Ishikawa (cell line): ENCODE measurements around the gene IL11RA.

Experiments used
- EGR1 ChIP-seq: IDR thresholded peaks from 2 replicates; pipeline ENCODE4 v1.6.1; 2012
- EP300 ChIP-seq: IDR thresholded peaks from 2 replicates; pipeline ENCODE4 v1.6.1; 2012; ENCODE audit warnings: borderline replicate concordance
- YY1 ChIP-seq: IDR thresholded peaks from 2 replicates; pipeline ENCODE4 v1.6.1; 2012; ENCODE audit warnings: low read depth
- TF ChIP-seq, protein P1 (sequence below): IDR thresholded peaks from 2 replicates; pipeline ENCODE4 v1.6.1; 2012
- TF ChIP-seq, protein P2 (sequence below): IDR thresholded peaks from 2 replicates; pipeline ENCODE4 v1.6.1; 2012
- TF ChIP-seq, protein P3 (sequence below): IDR thresholded peaks from 2 replicates; pipeline ENCODE4 v1.6.1; 2012; ENCODE audit warnings: low read depth, mild to moderate bottlenecking

DNA sequence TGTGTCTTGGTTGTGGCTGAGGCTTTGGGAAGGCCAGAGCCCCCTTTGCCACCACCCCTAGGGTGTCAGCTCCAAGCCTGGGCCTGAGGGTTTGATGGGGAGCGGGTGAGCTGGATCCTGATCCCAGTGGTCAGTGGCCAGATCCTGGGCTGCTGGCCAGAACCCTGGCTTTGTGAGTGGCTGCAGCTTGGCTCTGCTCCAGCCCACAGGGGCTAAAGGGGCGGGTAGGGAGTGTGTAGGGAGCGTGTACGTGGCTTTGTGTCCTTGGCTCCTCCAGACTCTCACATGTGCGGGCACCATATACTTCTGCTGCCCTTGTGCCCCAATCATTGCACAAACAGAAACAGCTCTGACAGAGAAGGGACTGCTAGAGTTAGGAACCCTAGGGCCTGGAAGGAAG lies 1.2 kb upstream of the IL11RA start:
- no peak for TF ChIP-seq EGR1
- TF ChIP-seq YY1: no peak
- TF ChIP-seq, protein P1, sequence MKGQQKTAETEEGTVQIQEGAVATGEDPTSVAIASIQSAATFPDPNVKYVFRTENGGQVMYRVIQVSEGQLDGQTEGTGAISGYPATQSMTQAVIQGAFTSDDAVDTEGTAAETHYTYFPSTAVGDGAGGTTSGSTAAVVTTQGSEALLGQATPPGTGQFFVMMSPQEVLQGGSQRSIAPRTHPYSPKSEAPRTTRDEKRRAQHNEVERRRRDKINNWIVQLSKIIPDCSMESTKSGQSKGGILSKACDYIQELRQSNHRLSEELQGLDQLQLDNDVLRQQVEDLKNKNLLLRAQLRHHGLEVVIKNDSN: no peak
- TF ChIP-seq, protein P2, sequence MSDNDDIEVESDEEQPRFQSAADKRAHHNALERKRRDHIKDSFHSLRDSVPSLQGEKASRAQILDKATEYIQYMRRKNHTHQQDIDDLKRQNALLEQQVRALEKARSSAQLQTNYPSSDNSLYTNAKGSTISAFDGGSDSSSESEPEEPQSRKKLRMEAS: no peak
- TF ChIP-seq, protein P3, sequence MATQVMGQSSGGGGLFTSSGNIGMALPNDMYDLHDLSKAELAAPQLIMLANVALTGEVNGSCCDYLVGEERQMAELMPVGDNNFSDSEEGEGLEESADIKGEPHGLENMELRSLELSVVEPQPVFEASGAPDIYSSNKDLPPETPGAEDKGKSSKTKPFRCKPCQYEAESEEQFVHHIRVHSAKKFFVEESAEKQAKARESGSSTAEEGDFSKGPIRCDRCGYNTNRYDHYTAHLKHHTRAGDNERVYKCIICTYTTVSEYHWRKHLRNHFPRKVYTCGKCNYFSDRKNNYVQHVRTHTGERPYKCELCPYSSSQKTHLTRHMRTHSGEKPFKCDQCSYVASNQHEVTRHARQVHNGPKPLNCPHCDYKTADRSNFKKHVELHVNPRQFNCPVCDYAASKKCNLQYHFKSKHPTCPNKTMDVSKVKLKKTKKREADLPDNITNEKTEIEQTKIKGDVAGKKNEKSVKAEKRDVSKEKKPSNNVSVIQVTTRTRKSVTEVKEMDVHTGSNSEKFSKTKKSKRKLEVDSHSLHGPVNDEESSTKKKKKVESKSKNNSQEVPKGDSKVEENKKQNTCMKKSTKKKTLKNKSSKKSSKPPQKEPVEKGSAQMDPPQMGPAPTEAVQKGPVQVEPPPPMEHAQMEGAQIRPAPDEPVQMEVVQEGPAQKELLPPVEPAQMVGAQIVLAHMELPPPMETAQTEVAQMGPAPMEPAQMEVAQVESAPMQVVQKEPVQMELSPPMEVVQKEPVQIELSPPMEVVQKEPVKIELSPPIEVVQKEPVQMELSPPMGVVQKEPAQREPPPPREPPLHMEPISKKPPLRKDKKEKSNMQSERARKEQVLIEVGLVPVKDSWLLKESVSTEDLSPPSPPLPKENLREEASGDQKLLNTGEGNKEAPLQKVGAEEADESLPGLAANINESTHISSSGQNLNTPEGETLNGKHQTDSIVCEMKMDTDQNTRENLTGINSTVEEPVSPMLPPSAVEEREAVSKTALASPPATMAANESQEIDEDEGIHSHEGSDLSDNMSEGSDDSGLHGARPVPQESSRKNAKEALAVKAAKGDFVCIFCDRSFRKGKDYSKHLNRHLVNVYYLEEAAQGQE: no peak
- no peak for TF ChIP-seq EP300
